SH-SY5Y (cell line): ENCODE measurements around the gene UVSSA.

Experiments
- GATA2 ChIP-seq: IDR thresholded peaks from 2 replicates; pipeline ENCODE4 v1.6.1; 2011; ENCODE audit warnings: mild to moderate bottlenecking, low read depth, low read length
- GATA3 ChIP-seq: IDR thresholded peaks from 2 replicates; pipeline ENCODE4 v1.6.1; 2011; ENCODE audit warnings: low read depth, mild to moderate bottlenecking, low read length, moderate library complexity

GRCh38 chr4:1297456-1298325 is 49.3 kb upstream of the UVSSA start:
- TF ChIP-seq GATA2 (no peak), GATA3 (no peak)
